Osteocyte (in vitro differentiated cells): ENCODE data around the gene REXO2. TPM values are rescaled to one million over a fixed set of nuclear protein-coding genes. Genes with fewer than 3 reads are reported as not detected.

Experiments
- DNase-seq: peaks from one replicate; pipeline ENCODE4 v3.0.0; 2021; ENCODE audit warnings: mixed read lengths; ENCODE audit not compliant: unreplicated experiment; ENCODE audit errors: extremely low spot score
- H3K27ac Mint-ChIP-seq: one replicate; pipeline ENCODE4 v1.8.0; 2021; ENCODE audit warnings: mild to moderate bottlenecking, mixed read lengths; ENCODE audit not compliant: unreplicated experiment
- H3K27me3 Mint-ChIP-seq: one replicate; pipeline ENCODE4 v1.8.0; 2021; ENCODE audit warnings: mixed read lengths; ENCODE audit not compliant: unreplicated experiment
- H3K36me3 Mint-ChIP-seq: one replicate; pipeline ENCODE4 v1.8.0; 2021; ENCODE audit warnings: mixed read lengths; ENCODE audit not compliant: unreplicated experiment
- H3K4me1 Mint-ChIP-seq: one replicate; pipeline ENCODE4 v1.8.0; 2021; ENCODE audit warnings: mixed read lengths; ENCODE audit not compliant: unreplicated experiment
- H3K4me3 Mint-ChIP-seq: one replicate; pipeline ENCODE4 v1.8.0; 2021; ENCODE audit warnings: mild to moderate bottlenecking, moderate library complexity, mixed read lengths; ENCODE audit not compliant: unreplicated experiment
- H3K9me3 Mint-ChIP-seq: one replicate; pipeline ENCODE4 v1.8.0; 2021; ENCODE audit warnings: mixed read lengths; ENCODE audit not compliant: unreplicated experiment
- total RNA-seq: library from RNA; stranded (reverse); gene quantifications from 2 replicates; pipeline ENCODE4 v1.2.1, GENCODE V29; 2021
- TF ChIP-seq, protein P1 (sequence below): fragments of 200-600 bp; sonication (generic); IDR thresholded peaks from 2 replicates; pipeline ENCODE4 v1.5.0; 2021; ENCODE audit warnings: antibody characterized with exemption, mild to moderate bottlenecking, moderate library complexity

REXO2 gene
- total RNA-seq, 1 donor from 2014 or later, result 124 TPM

DNA sequence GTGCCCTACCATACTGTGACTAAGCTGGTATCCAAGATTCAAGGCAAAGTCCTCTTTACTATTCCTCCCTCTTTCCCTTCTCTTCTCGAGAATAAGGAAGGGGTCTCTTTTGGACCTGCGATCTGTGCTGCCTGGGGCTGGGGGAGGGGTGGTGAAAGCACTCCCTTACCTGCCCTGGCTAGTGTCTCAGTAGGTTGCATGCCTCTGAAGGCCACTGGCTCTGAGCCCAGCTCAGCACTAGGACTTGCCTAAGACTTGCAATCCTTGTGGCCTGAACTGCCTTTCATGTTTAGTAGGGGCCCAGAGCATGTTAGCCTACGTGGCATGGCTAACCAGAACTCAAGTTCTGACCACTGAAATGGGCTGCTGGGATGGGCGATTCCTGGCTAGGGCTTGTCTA, 13.0 kb upstream of the REXO2 start:
- Mint-ChIP-seq H3K27me3 (no peaks in the 10 kb centered on the region), H3K4me1 (no peaks in the 10 kb centered on the region), H3K9me3 (peaks cover 10% of the 10 kb centered on the region), H3K27ac (no peak overlapping the region), H3K4me3 (no peak overlapping the region), H3K36me3 (peaks cover 10% of the 10 kb centered on the region)
- DNase-seq, result no peak
- TF ChIP-seq, protein P1, sequence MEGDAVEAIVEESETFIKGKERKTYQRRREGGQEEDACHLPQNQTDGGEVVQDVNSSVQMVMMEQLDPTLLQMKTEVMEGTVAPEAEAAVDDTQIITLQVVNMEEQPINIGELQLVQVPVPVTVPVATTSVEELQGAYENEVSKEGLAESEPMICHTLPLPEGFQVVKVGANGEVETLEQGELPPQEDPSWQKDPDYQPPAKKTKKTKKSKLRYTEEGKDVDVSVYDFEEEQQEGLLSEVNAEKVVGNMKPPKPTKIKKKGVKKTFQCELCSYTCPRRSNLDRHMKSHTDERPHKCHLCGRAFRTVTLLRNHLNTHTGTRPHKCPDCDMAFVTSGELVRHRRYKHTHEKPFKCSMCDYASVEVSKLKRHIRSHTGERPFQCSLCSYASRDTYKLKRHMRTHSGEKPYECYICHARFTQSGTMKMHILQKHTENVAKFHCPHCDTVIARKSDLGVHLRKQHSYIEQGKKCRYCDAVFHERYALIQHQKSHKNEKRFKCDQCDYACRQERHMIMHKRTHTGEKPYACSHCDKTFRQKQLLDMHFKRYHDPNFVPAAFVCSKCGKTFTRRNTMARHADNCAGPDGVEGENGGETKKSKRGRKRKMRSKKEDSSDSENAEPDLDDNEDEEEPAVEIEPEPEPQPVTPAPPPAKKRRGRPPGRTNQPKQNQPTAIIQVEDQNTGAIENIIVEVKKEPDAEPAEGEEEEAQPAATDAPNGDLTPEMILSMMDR, result no peak

DNA sequence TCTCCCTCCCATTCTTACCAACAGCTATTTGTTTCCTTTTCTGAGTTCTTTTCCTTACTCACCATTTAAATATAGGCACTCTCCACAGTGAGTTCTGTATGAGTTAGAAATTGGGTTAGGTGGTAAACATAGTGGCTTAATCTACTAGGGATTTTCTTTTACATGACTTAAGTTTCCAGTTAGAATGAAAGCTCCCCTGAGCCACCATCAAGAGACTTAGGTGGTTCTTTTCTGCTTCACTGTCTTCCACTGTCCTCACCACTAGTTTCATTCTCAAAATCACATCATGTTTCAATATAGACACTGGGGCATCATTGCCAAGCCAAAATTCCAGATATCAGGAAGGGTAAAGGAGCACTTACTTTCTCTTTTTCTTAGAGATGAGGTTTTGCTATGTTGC, 9.0 kb upstream of the REXO2 start:
- Mint-ChIP-seq H3K36me3 (peaks cover 5% of the 10 kb centered on the region), H3K4me1 (no peaks in the 10 kb centered on the region), H3K4me3 (no peak overlapping the region), H3K27ac (no peak overlapping the region), H3K27me3 (no peaks in the 10 kb centered on the region), H3K9me3 (no peaks in the 10 kb centered on the region)
- no peak for DNase-seq
- TF ChIP-seq, protein P1, result no peak

DNA sequence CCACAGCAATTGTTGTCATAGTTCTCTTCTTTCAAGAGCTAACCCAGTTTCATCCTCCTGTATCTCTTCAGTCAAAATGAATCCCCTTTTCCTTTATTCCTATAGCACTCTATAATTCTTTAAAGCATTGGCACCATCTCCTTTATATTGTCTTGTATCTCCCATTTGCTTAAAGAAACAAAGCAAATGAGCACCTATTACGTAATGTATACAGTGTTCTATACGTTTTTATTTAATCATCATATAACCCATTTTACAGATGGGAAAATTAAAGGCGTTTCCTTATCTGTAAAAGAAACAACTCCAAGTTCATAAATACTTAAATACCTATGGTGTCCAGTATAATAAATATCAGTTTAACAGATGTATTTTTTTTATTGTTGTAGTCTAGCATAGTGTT, 6.4 kb upstream of the REXO2 start:
- H3K36me3 Mint-ChIP-seq, result no peaks in the 10 kb centered on the region
- TF ChIP-seq, protein P1, result no peak
- no peaks in the 10 kb centered on the region for H3K9me3 Mint-ChIP-seq

DNA sequence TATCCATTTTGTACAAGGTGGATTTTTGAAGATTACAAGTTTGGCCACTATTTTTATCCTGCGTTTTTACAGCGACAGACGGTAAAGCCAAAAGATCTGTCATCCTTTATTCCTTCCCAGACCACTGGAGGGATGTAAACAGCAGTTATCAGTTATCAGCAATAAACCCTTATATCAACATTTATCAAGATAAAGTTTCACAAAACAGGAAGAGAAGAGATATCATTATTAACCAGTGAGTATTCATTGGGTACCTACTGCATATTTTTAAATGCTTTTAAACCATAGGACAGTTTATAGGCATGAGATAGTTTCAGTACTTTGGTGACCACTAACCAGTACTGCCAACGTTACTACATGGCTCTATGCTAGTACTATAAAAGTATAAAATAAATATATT, 5.9 kb upstream of the REXO2 start:
- Mint-ChIP-seq H3K4me3 (no peak overlapping the region), H3K36me3 (no peaks in the 10 kb centered on the region), H3K9me3 (no peaks in the 10 kb centered on the region), H3K27ac (no peak overlapping the region), H3K4me1 (no peaks in the 10 kb centered on the region), H3K27me3 (no peaks in the 10 kb centered on the region)
- DNase-seq, result no peak
- TF ChIP-seq, protein P1, result no peak

More for the DNA sequence above, 6.4 kb upstream of the REXO2 start:
- Mint-ChIP-seq H3K4me1 (no peaks in the 10 kb centered on the region), H3K27me3 (no peaks in the 10 kb centered on the region), H3K27ac (no peak overlapping the region), H3K4me3 (no peak overlapping the region)
- no peak for DNase-seq

DNA sequence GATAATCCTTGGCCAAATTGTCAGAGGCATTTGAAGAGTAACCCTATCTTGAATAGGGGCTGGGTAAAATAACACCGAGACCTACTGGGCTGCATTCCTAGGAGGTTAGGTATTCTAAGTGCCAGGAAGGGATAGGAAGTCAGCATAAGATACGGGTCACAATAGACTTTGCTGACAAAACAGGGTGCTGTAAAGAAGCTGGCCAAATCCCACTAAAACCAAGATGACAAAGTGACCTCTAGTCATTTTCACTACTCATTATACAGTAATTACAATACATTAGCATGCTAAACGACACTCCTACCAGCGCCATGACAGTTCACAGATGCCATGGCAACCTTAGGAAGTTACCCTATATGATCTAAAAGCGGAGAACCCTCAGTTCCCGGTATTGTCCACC, 964 bp upstream of the REXO2 start:
- peaks cover 11% of the 10 kb centered on the region for H3K36me3 Mint-ChIP-seq
- TF ChIP-seq, protein P1, result no peak
- DNase-seq, result no peak
- peak overlapping the region; percentile 99 for H3K4me3 Mint-ChIP-seq
- peaks cover 34% of the 10 kb centered on the region for H3K4me1 Mint-ChIP-seq
- H3K9me3 Mint-ChIP-seq, result no peaks in the 10 kb centered on the region
- no peaks in the 10 kb centered on the region for H3K27me3 Mint-ChIP-seq
- no peak overlapping the region for H3K27ac Mint-ChIP-seq
